HCT116 (cell line): Measurements from ENCODE around the gene AGTPBP1. TPM values are rescaled to one million over a fixed set of nuclear protein-coding genes. Genes with fewer than 3 reads are reported as not detected.

Experiments used
- ATAC-seq: fragments of 200-7000 bp; cut with Tn5 transposase; 2 replicates; pipeline ENCODE4 v1.9.1; 2020; ENCODE audit warnings: mild to moderate bottlenecking, moderate library complexity
- BruUV-seq: library from RNA; stranded (reverse); fragments of 400-500 nt; replicated peaks from 2 replicates; lab custom pipeline; 2021; lab: Mats Ljungman, UMichigan
- CTCF ChIA-PET: fragments of 300-600 bp; sonication (Branson Sonifier 250); formaldehyde crosslinking; loops from one replicate; lab custom pipeline; 2021; ENCODE audit warnings: antibody characterized with exemption; lab: Charles Lee
- POLR2A ChIA-PET: fragments of 300-600, 350-600 bp; sonication (Branson Sonifier 250); formaldehyde crosslinking; loops from one replicate; lab custom pipeline; 2021; ENCODE audit warnings: antibody characterized with exemption; lab: Charles Lee
- RAD21 ChIA-PET, 2 experiments: fragments of 300-600 bp; sonication (Branson Sonifier 250); formaldehyde crosslinking; loops; one replicate each; lab custom pipeline; 2023; ENCODE audit warnings: low total read pairs in 2 of 2; ENCODE audit not compliant: uncharacterized antibody in 2 of 2, unreplicated experiment in 2 of 2, low non-redundant PET in 1 of 2; lab: Charles Lee
- DNase-seq: peaks from one replicate; pipeline ENCODE4 v3.0.0-alpha.2; 2010; ENCODE audit warnings: low read depth, low spot score
- H2AFZ ChIP-seq: fragments of 200-600 bp; shearing (Covaris generic), sonication (generic); 2 replicates; pipeline ENCODE4 v1.6.1; 2017; ENCODE audit warnings: low read depth, mixed run types, mixed read lengths, antibody characterized with exemption, low read length; ENCODE audit not compliant: poor library complexity, severe bottlenecking
- H3K27ac ChIP-seq: 2 replicates; pipeline ENCODE4 v1.5.1; 2012; ENCODE audit warnings: low read depth, low read length
- H3K27me3 ChIP-seq: fragments of 200-600 bp; sonication (generic); 2 replicates; pipeline ENCODE4 v1.6.1; 2016; ENCODE audit warnings: mixed run types, low read length, mixed read lengths; ENCODE audit not compliant: insufficient read depth
- H3K36me3 ChIP-seq, 2 experiments: fragments of 200-500 bp in 1 of 2; fragments of 200-600 bp in 1 of 2; sonication (Bioruptor generic) in 1 of 2; sonication (generic) in 1 of 2; 2 replicates each; pipeline versions ENCODE4 v1.5.1 to v1.6.1; 2014 to 2016; ENCODE audit warnings: low read length in 2 of 2, inconsistent platforms in 1 of 2, mixed read lengths in 1 of 2, mixed run types in 1 of 2; ENCODE audit not compliant: insufficient read depth in 2 of 2, control insufficient read depth in 1 of 2
- H3K4me1 ChIP-seq, 2 experiments: fragments of 200-600 bp in 1 of 2; sonication (generic) in 1 of 2; 2 replicates each; pipeline versions ENCODE4 v1.5.1 to v1.6.1; 2012 to 2017; ENCODE audit warnings: low read length in 2 of 2, inconsistent platforms in 1 of 2, mild to moderate bottlenecking in 1 of 2, mixed read lengths in 1 of 2, mixed run types in 1 of 2, moderate library complexity in 1 of 2; ENCODE audit not compliant: insufficient read depth in 2 of 2, control insufficient read depth in 1 of 2
- H3K4me2 ChIP-seq: fragments of 200-600 bp; sonication (generic); 2 replicates; pipeline ENCODE4 v1.6.1; 2017; ENCODE audit warnings: mixed run types, low read length, mixed read lengths
- H3K4me3 ChIP-seq, 2 experiments: fragments of 200-600 bp in 1 of 2; sonication (generic) in 1 of 2; replicated peaks in 1 of 2; 2 replicates each; pipeline ENCODE4 v1.5.1; 2011 to 2016; ENCODE audit warnings: low read length in 2 of 2, control low read depth in 1 of 2, low read depth in 1 of 2, mild to moderate bottlenecking in 1 of 2, mixed read lengths in 1 of 2, mixed run types in 1 of 2
- H3K79me2 ChIP-seq: fragments of 200-600 bp; sonication (generic); 2 replicates; pipeline ENCODE4 v1.6.1; 2017; ENCODE audit warnings: mild to moderate bottlenecking, mixed run types, low read length, moderate library complexity, mixed read lengths; ENCODE audit not compliant: insufficient read depth
- H3K9ac ChIP-seq: fragments of 200-600 bp; sonication (generic); 2 replicates; pipeline ENCODE4 v1.6.1; 2016; ENCODE audit warnings: low read length, mixed read lengths
- H3K9me2 ChIP-seq: fragments of 200-600 bp; sonication (generic), shearing (Covaris generic); 2 replicates; pipeline ENCODE4 v1.6.1; 2017; ENCODE audit warnings: mixed run types, mild to moderate bottlenecking, moderate library complexity; ENCODE audit not compliant: insufficient read depth
- H3K9me3 ChIP-seq, 2 experiments: fragments of 200-500 bp in 1 of 2; fragments of 200-600 bp in 1 of 2; sonication (Bioruptor generic) in 1 of 2; sonication (generic) in 1 of 2; 2 replicates each; pipeline ENCODE4 v1.6.1; 2014 to 2017; ENCODE audit warnings: low read length in 2 of 2, mixed read lengths in 2 of 2, inconsistent platforms in 1 of 2, low read depth in 1 of 2, mild to moderate bottlenecking in 1 of 2, mixed run types in 1 of 2, moderate library complexity in 1 of 2; ENCODE audit not compliant: control insufficient read depth in 1 of 2, insufficient read depth in 1 of 2
- H4K20me1 ChIP-seq: fragments of 200-600 bp; sonication (generic), shearing (Covaris generic); 2 replicates; pipeline ENCODE4 v1.6.1; 2017; ENCODE audit warnings: mixed run types, mild to moderate bottlenecking, moderate library complexity; ENCODE audit not compliant: insufficient read depth
- ELF1 ChIP-seq: IDR thresholded peaks from 2 replicates; pipeline ENCODE4 v1.6.1; 2012; ENCODE audit warnings: low read depth, borderline replicate concordance
- EZH2 ChIP-seq: fragments of 200-600 bp; sonication (generic); IDR thresholded peaks from 2 replicates; pipeline ENCODE4 v1.6.1; 2017; ENCODE audit warnings: antibody characterized with exemption, mixed run types
- FOSL1 ChIP-seq: IDR thresholded peaks from 2 replicates; pipeline ENCODE4 v1.6.1; 2012; ENCODE audit warnings: low read depth
- JUND ChIP-seq: IDR thresholded peaks from 2 replicates; pipeline ENCODE4 v1.6.1; 2012
- SP1 ChIP-seq: IDR thresholded peaks from 2 replicates; pipeline ENCODE4 v1.6.1; 2012; ENCODE audit warnings: low read depth
- intact Hi-C: fragments of 100-400 bp; cut with micrococcal nuclease; formaldehyde crosslinking; loops from 2 replicates; pipeline ENCODE4 v1.10.0; 2022
- total RNA-seq: library from RNA; stranded (reverse); gene quantifications from one replicate; pipeline ENCODE4 v1.2.1, GENCODE V29; 2021; ENCODE audit not compliant: unreplicated experiment
- TF ChIP-seq, protein P1 (sequence below): IDR thresholded peaks from 2 replicates; pipeline ENCODE4 v1.6.1; 2012
- TF ChIP-seq, protein P2 (sequence below): IDR thresholded peaks from 2 replicates; pipeline ENCODE4 v1.6.1; 2012; ENCODE audit warnings: low read depth
- TF ChIP-seq, protein P3 (sequence below): IDR thresholded peaks from 2 replicates; pipeline ENCODE4 v1.6.1; 2012

The AGTPBP1 gene
- total RNA-seq, 1 experiment from 2014 or later, result 17.4 TPM

DNA sequence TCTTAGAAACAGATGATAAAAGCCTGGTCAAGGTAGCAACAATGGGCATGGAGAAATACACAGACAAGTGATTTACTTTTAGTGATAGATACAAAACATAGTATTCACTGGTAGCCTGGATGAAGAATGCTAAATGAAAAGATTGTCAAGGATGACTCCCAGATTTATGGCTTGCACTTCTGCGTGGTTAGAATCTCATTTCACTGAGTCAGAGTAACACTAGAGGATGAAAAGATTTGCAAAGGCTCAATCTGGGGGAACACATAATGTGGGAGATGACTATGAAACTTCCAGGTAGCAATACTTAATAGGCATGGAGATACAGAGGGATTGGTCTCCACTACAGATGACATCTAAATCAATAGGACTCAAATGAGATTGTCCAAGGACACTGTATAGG lies 38.4 kb downstream of the AGTPBP1 start:
- no peak for TF ChIP-seq EZH2
- TF ChIP-seq, protein P1, sequence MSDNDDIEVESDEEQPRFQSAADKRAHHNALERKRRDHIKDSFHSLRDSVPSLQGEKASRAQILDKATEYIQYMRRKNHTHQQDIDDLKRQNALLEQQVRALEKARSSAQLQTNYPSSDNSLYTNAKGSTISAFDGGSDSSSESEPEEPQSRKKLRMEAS, result no peak
- TF ChIP-seq, protein P2, sequence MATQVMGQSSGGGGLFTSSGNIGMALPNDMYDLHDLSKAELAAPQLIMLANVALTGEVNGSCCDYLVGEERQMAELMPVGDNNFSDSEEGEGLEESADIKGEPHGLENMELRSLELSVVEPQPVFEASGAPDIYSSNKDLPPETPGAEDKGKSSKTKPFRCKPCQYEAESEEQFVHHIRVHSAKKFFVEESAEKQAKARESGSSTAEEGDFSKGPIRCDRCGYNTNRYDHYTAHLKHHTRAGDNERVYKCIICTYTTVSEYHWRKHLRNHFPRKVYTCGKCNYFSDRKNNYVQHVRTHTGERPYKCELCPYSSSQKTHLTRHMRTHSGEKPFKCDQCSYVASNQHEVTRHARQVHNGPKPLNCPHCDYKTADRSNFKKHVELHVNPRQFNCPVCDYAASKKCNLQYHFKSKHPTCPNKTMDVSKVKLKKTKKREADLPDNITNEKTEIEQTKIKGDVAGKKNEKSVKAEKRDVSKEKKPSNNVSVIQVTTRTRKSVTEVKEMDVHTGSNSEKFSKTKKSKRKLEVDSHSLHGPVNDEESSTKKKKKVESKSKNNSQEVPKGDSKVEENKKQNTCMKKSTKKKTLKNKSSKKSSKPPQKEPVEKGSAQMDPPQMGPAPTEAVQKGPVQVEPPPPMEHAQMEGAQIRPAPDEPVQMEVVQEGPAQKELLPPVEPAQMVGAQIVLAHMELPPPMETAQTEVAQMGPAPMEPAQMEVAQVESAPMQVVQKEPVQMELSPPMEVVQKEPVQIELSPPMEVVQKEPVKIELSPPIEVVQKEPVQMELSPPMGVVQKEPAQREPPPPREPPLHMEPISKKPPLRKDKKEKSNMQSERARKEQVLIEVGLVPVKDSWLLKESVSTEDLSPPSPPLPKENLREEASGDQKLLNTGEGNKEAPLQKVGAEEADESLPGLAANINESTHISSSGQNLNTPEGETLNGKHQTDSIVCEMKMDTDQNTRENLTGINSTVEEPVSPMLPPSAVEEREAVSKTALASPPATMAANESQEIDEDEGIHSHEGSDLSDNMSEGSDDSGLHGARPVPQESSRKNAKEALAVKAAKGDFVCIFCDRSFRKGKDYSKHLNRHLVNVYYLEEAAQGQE, result no peak
- TF ChIP-seq FOSL1, result no peak
- no peak for TF ChIP-seq JUND
- no peak for TF ChIP-seq ELF1
- TF ChIP-seq, protein P3, sequence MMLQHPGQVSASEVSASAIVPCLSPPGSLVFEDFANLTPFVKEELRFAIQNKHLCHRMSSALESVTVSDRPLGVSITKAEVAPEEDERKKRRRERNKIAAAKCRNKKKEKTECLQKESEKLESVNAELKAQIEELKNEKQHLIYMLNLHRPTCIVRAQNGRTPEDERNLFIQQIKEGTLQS, result no peak
- TF ChIP-seq SP1, result no peak
- H3K4me2 ChIP-seq, result no peak overlapping the region
- no TSS peak for BruUV-seq
- no peak overlapping the region for H3K4me3 ChIP-seq
- H3K79me2 ChIP-seq, result peaks cover 4% of the 10 kb centered on the region
- RAD21 ChIA-PET, result no interaction called here
- H3K9me3 ChIP-seq, result no peaks in the 10 kb centered on the region
- no peaks in the 10 kb centered on the region for H3K36me3 ChIP-seq
- no peaks in the 10 kb centered on the region for H3K27me3 ChIP-seq
- H3K9ac ChIP-seq, result no peak overlapping the region
- POLR2A ChIA-PET, result no interaction called here
- no peak overlapping the region for H3K27ac ChIP-seq
- intact Hi-C loops, result no loop called here
- CTCF ChIA-PET, result no interaction called here
- no peak overlapping the region for H2AFZ ChIP-seq
- ATAC-seq (no peak), DNase-seq (no peak)
- H4K20me1 ChIP-seq, result no peaks in the 10 kb centered on the region
- H3K9me2 ChIP-seq, result no peaks in the 10 kb centered on the region
- no peaks in the 10 kb centered on the region for H3K4me1 ChIP-seq
